PFSK-1 (cell line): ENCODE data around the gene DYNC1LI1.

Source experiments
- FOXP2 ChIP-seq: optimal IDR thresholded peaks from 2 replicates; pipeline ENCODE3; 2011; ENCODE audit warnings: borderline replicate concordance, control low read depth, inconsistent platforms; ENCODE audit not compliant: insufficient read depth; ENCODE audit errors: extremely low read length, extremely low read depth
- POLR2AphosphoS5 ChIP-seq: IDR thresholded peaks from 2 replicates; pipeline ENCODE4 v1.6.1; 2012; ENCODE audit warnings: low read depth, mild to moderate bottlenecking, control low read depth, low read length, moderate library complexity
- SIN3A ChIP-seq: IDR thresholded peaks from 2 replicates; pipeline ENCODE4 v1.6.1; 2012; ENCODE audit warnings: mild to moderate bottlenecking, low read length, moderate library complexity, borderline replicate concordance; ENCODE audit not compliant: insufficient read depth
- TAF1 ChIP-seq: IDR thresholded peaks from 2 replicates; pipeline ENCODE4 v1.6.1; 2012; ENCODE audit warnings: low read length, control low read depth, borderline replicate concordance; ENCODE audit not compliant: insufficient read depth
- TF ChIP-seq, protein P1 (sequence below), 2 experiments: IDR thresholded peaks; 2 replicates each; pipeline versions ENCODE4 v1.6.1 to v1.8.0; 2011 to 2012; ENCODE audit warnings: low read depth in 2 of 2, low read length in 2 of 2, control low read depth in 1 of 2, inconsistent platforms in 1 of 2, mild to moderate bottlenecking in 1 of 2, moderate library complexity in 1 of 2; ENCODE audit not compliant: insufficient read depth in 1 of 2

DYNC1LI1 gene

DNA sequence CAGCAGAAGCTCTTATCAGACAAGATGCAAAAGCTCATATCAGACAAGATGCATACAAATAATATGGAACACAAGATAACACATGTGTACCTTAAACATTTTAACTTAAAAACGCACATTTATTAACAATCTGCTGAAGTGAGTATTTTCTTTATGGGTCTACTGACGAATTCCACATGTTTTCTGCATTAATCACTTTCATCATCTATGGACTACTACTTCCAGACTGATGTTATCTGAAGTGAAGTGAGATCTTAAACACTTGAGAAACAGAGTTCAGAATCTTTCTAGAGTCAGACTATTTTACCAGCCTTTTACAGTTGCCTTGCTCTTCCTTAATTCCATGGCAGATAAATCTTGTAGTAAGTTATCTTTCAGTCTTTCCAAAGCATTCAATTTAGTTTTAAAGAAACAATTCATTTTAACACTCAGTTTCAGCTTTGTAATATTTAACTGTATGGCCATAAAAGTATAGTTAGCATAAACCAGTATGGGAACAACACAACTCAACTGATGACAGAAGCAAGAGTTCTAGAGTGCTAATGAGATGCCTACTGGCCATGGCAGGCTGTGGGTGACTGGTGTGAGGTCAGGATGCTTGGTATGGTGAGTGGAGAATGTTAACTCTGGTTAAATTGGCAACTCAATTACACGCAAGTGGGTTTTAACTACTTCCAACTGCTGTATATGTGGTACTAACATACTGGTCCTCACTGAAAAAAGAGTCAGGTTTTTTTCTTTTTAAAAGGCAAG, 77.8 kb downstream of the DYNC1LI1 start:
- TF ChIP-seq POLR2AphosphoS5 (no peak), SIN3A (no peak), TAF1 (no peak), FOXP2 (no peak)
- TF ChIP-seq, protein P1, sequence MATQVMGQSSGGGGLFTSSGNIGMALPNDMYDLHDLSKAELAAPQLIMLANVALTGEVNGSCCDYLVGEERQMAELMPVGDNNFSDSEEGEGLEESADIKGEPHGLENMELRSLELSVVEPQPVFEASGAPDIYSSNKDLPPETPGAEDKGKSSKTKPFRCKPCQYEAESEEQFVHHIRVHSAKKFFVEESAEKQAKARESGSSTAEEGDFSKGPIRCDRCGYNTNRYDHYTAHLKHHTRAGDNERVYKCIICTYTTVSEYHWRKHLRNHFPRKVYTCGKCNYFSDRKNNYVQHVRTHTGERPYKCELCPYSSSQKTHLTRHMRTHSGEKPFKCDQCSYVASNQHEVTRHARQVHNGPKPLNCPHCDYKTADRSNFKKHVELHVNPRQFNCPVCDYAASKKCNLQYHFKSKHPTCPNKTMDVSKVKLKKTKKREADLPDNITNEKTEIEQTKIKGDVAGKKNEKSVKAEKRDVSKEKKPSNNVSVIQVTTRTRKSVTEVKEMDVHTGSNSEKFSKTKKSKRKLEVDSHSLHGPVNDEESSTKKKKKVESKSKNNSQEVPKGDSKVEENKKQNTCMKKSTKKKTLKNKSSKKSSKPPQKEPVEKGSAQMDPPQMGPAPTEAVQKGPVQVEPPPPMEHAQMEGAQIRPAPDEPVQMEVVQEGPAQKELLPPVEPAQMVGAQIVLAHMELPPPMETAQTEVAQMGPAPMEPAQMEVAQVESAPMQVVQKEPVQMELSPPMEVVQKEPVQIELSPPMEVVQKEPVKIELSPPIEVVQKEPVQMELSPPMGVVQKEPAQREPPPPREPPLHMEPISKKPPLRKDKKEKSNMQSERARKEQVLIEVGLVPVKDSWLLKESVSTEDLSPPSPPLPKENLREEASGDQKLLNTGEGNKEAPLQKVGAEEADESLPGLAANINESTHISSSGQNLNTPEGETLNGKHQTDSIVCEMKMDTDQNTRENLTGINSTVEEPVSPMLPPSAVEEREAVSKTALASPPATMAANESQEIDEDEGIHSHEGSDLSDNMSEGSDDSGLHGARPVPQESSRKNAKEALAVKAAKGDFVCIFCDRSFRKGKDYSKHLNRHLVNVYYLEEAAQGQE (IDR thresholded peaks at IDR 0.05; ENCODE audit: insufficient read depth in 1 of 2, low read depth in 2 of 2, low read length in 2 of 2), result no peak

DNA sequence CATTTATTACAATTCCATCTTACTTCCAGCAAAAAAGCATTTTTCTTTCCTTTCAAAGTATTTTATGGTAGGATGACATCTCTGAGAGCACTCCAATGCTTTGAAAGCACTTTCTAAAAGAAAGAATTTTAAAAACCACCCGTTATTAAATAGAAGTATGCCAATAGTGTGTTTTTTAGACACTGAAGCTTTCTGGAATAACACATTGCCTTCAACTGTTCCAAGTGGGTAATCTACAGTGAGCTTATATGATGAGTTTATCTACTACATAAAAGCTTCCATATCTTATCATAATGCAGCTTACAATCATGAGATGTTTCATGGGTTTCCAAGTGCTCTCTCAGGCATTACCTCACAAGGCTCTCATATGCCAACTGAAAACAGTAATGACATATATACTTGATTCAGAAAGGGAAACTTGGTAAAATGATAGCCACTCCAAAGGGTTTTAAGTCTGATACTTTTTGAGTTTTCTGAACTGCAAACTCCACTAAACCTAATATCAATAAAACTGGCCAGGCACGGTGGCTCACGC, 82.1 kb downstream of the DYNC1LI1 start:
- TF ChIP-seq POLR2AphosphoS5, result no peak
- TF ChIP-seq SIN3A, result no peak
- TF ChIP-seq TAF1, result no peak
- TF ChIP-seq, protein P1 (IDR thresholded peaks at IDR 0.05; ENCODE audit: insufficient read depth in 1 of 2, low read depth in 2 of 2, low read length in 2 of 2), result no peak
- TF ChIP-seq FOXP2, result no peak

DNA sequence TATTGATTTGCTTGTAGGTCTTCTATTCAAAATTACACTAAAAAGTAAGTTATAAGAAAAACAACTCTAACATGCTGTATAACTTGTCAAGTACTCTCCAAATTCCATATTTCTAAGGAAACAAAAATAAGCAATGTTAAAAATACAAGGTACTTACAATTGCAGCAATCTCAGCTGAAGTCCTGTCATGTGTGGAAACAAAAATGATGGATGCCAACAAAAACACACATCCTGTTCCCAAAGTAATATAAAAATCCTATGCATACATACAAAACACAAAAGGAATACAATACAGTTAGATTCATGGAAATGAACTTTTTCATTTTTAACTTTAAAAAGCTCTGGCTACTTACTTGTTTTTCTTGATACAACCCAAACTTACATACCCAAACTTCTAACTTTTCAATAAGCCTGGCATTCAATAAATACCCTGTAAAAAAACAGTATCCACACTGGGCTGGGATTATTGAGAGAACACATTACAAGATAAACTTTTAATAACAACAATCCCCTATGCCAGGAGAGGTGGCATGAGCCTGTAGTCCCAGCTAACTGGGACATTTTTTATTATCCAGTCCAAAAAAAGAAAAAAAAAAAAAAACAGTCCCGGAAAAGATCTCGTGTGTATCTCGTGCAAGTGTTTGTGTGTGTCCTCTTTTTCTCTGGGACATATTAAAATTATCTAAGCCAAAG, 82.7 kb downstream of the DYNC1LI1 start:
- TF ChIP-seq FOXP2 (no peak), TAF1 (no peak), POLR2AphosphoS5 (no peak), SIN3A (no peak)
- TF ChIP-seq, protein P1 (IDR thresholded peaks at IDR 0.05; ENCODE audit: insufficient read depth in 1 of 2, low read depth in 2 of 2, low read length in 2 of 2), result no peak

DNA sequence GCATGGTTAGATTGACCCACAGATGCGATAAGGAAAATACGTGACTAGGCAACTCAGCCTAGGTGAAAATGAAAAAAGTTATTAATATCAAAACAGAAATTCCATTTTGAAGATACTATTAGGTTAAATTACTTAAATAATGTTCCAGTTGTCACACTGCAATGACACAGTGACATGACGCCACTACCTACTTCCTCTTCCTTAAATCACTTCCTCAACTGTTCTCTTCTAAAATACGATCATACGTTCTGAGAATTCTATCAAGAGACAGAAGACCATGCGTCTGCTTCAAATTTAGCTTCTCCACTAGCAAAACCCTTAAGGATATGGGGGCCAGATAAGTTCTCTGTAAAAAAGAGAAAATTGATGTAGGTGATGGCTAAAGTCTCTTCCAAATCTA, 86.2 kb downstream of the DYNC1LI1 start:
- TF ChIP-seq FOXP2 (no peak), SIN3A (no peak), TAF1 (no peak), POLR2AphosphoS5 (no peak)
- TF ChIP-seq, protein P1 (IDR thresholded peaks at IDR 0.05; ENCODE audit: insufficient read depth in 1 of 2, low read depth in 2 of 2, low read length in 2 of 2), result no peak
